Neural cell (in vitro differentiated cells): ENCODE data around the gene AGPAT1.

Experiments
- EZH2 ChIP-seq: fragments of 200-600, 300-800 bp; shearing (Covaris generic), sonication (generic); IDR thresholded peaks from 2 replicates; pipeline ENCODE4 v1.6.1; 2014; ENCODE audit warnings: antibody characterized with exemption, low read length, borderline replicate concordance, mild to moderate bottlenecking; ENCODE audit not compliant: insufficient read depth, poor library complexity, severe bottlenecking
- POLR2AphosphoS5 ChIP-seq: IDR thresholded peaks from 2 replicates; pipeline ENCODE4 v1.6.1; 2012
- TAF1 ChIP-seq: IDR thresholded peaks from 2 replicates; pipeline ENCODE4 v1.6.1; 2012; ENCODE audit warnings: low read depth
- TF ChIP-seq, protein P1 (sequence below): fragments of 450-650 bp; IDR thresholded peaks from 2 replicates; pipeline ENCODE4 v1.5.1; 2014; ENCODE audit warnings: antibody characterized with exemption, mild to moderate bottlenecking, moderate library complexity; ENCODE audit not compliant: poor library complexity, severe bottlenecking
- TF ChIP-seq, protein P2 (sequence below): IDR thresholded peaks from 2 replicates; pipeline ENCODE4 v1.6.1; 2012; ENCODE audit warnings: borderline replicate concordance

DNA sequence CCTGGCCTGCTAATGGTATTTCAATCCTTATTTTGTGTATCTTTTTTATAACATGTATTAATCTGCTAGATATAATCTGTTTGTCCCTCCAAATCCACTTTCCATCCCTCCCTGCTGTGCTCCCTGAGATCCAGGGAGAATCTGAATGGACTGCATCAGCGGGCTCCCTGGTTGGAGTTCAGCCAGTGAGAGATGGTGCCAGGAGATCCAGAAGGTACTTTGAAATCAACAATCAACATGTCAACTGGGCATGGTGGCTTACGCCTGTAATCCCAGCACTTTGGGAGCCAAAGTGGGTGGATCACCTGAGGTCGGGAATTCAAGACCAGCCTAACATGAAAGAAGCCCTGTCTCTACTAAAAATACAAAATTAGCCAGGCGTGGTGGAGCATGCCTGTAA is 52.2 kb downstream of the AGPAT1 start:
- TF ChIP-seq, protein P1, sequence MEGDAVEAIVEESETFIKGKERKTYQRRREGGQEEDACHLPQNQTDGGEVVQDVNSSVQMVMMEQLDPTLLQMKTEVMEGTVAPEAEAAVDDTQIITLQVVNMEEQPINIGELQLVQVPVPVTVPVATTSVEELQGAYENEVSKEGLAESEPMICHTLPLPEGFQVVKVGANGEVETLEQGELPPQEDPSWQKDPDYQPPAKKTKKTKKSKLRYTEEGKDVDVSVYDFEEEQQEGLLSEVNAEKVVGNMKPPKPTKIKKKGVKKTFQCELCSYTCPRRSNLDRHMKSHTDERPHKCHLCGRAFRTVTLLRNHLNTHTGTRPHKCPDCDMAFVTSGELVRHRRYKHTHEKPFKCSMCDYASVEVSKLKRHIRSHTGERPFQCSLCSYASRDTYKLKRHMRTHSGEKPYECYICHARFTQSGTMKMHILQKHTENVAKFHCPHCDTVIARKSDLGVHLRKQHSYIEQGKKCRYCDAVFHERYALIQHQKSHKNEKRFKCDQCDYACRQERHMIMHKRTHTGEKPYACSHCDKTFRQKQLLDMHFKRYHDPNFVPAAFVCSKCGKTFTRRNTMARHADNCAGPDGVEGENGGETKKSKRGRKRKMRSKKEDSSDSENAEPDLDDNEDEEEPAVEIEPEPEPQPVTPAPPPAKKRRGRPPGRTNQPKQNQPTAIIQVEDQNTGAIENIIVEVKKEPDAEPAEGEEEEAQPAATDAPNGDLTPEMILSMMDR: no peak
- TF ChIP-seq EZH2: no peak
- TF ChIP-seq POLR2AphosphoS5: no peak
- TF ChIP-seq, protein P2, sequence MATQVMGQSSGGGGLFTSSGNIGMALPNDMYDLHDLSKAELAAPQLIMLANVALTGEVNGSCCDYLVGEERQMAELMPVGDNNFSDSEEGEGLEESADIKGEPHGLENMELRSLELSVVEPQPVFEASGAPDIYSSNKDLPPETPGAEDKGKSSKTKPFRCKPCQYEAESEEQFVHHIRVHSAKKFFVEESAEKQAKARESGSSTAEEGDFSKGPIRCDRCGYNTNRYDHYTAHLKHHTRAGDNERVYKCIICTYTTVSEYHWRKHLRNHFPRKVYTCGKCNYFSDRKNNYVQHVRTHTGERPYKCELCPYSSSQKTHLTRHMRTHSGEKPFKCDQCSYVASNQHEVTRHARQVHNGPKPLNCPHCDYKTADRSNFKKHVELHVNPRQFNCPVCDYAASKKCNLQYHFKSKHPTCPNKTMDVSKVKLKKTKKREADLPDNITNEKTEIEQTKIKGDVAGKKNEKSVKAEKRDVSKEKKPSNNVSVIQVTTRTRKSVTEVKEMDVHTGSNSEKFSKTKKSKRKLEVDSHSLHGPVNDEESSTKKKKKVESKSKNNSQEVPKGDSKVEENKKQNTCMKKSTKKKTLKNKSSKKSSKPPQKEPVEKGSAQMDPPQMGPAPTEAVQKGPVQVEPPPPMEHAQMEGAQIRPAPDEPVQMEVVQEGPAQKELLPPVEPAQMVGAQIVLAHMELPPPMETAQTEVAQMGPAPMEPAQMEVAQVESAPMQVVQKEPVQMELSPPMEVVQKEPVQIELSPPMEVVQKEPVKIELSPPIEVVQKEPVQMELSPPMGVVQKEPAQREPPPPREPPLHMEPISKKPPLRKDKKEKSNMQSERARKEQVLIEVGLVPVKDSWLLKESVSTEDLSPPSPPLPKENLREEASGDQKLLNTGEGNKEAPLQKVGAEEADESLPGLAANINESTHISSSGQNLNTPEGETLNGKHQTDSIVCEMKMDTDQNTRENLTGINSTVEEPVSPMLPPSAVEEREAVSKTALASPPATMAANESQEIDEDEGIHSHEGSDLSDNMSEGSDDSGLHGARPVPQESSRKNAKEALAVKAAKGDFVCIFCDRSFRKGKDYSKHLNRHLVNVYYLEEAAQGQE: no peak
- TF ChIP-seq TAF1: no peak
